Prostate gland (tissue), 2 donors: ENCODE results near the gene PRSS33. TPM values are rescaled to one million over a fixed set of nuclear protein-coding genes. Genes with fewer than 3 reads are reported as not detected.

Experiments used
- DNase-seq: peaks from one replicate; pipeline ENCODE4 v3.0.0-alpha.2; 2019; ENCODE audit warnings: low spot score
- H3K27ac ChIP-seq, 2 donors: fragments of 200-600 bp; sonication (generic); 2 replicates each; pipeline ENCODE4 v1.5.1; 2017 to 2019
- H3K27me3 ChIP-seq: fragments of 200-600 bp; sonication (generic); replicated peaks from 2 replicates; pipeline ENCODE4 v1.5.1; 2019; ENCODE audit not compliant: insufficient read depth
- H3K36me3 ChIP-seq, 2 donors: fragments of 200-600 bp; sonication (generic); 1 replicate in 1 of 2; 2 replicates in 1 of 2; pipeline versions ENCODE4 v1.5.1 to v1.8.1; 2017 to 2019
- H3K4me1 ChIP-seq: fragments of 200-600 bp; sonication (generic); replicated peaks from 2 replicates; pipeline ENCODE4 v1.5.1; 2019
- H3K4me3 ChIP-seq, 2 donors: fragments of 200-600 bp; sonication (generic); 2 replicates each; pipeline ENCODE4 v1.5.1; 2017 to 2019
- H3K9me3 ChIP-seq: fragments of 200-600 bp; sonication (generic); 2 replicates; pipeline ENCODE4 v1.5.1; 2017
- CTCF ChIP-seq, 4 experiments: fragments of 200-600 bp in 2 of 4; fragments of 450-650 bp in 2 of 4; sonication (generic) in 2 of 4; IDR thresholded peaks; 1 replicate in 3 of 4; 2 replicates in 1 of 4; pipeline ENCODE4 v1.5.1; 2016 to 2019; ENCODE audit warnings: antibody characterized with exemption in 4 of 4, mild to moderate bottlenecking in 2 of 4, moderate library complexity in 2 of 4
- POLR2A ChIP-seq: fragments of 450-650 bp; IDR thresholded peaks from one replicate; pipeline ENCODE4 v1.6.1; 2016; ENCODE audit warnings: antibody characterized with exemption, mild to moderate bottlenecking
- POLR2AphosphoS5 ChIP-seq: sonication (generic); formaldehyde crosslinking; IDR thresholded peaks from one replicate; pipeline ENCODE4 v1.6.1; 2017; ENCODE audit warnings: antibody characterized with exemption
- WGBS: methylation state at CpG from one replicate; pipeline ENCODE4 v1.1.5; 2018; 5-methylcytosine and 5-hydroxymethylcytosine counted together
- intact Hi-C: fragments of 100-400 bp; cut with DNase I; formaldehyde crosslinking; loops from one replicate; pipeline ENCODE4 v1.14.2; 2022
- total RNA-seq, 2 donors: library from RNA; depleted of rRNA; stranded (reverse); fragments of >200 nt; gene quantifications; one replicate each; pipeline ENCODE4 v1.1.0, GENCODE V29; 2016

PRSS33 gene
- total RNA-seq, 2 donors from 2014 or later, result not detected

GRCh38 chr16:2770057-2770951 lies 17.1 kb downstream of the PRSS33 start:
- TF ChIP-seq POLR2AphosphoS5 (no peak), CTCF (IDR thresholded peaks at IDR 0.05) (no peak), POLR2A (no peak)
- Histone ChIP-seq H3K27ac (no peak overlapping the region), H3K4me3 (no peak overlapping the region), H3K4me1 (no peaks in the 10 kb centered on the region), H3K27me3 (no peaks in the 10 kb centered on the region), H3K36me3 (peaks cover 33 to 51% of the 10 kb centered on the region in 2 donors), H3K9me3 (no peaks in the 10 kb centered on the region)
- no peak for DNase-seq
- 72% methylated on average over 26 of the region's 32 CpGs for WGBS
- intact Hi-C loops, result no loop called here

- 67% methylated on average over 14 of the region's 14 CpGs for WGBS
- Histone ChIP-seq H3K4me3 (no peak overlapping the region), H3K27me3 (no peaks in the 10 kb centered on the region), H3K36me3 (peaks cover 33 to 57% of the 10 kb centered on the region in 2 donors), H3K9me3 (no peaks in the 10 kb centered on the region), H3K4me1 (no peaks in the 10 kb centered on the region), H3K27ac (no peak overlapping the region)
- TF ChIP-seq CTCF (IDR thresholded peaks at IDR 0.05) (no peak), POLR2A (no peak), POLR2AphosphoS5 (no peak)
- DNase-seq, result no peak
- intact Hi-C loops, result no loop called here
These were observed 17.7 kb downstream of the PRSS33 start for GRCh38 chr16:2769675-2770056.

- Histone ChIP-seq H3K4me1 (no peaks in the 10 kb centered on the region), H3K36me3 (peaks cover 33 to 60% of the 10 kb centered on the region in 2 donors), H3K9me3 (no peaks in the 10 kb centered on the region), H3K4me3 (no peak overlapping the region), H3K27me3 (no peaks in the 10 kb centered on the region), H3K27ac (no peak overlapping the region)
- intact Hi-C loops, result no loop called here
- no peak for DNase-seq
- TF ChIP-seq POLR2AphosphoS5 (no peak), POLR2A (no peak), CTCF (IDR thresholded peaks at IDR 0.05) (no peak)
- 83% methylated on average over 11 of the region's 11 CpGs for WGBS
These were observed 18.2 kb downstream of the PRSS33 start for GRCh38 chr16:2769100-2769529.

GRCh38 chr16:2768403-2769089 lies 18.8 kb downstream of the PRSS33 start:
- TF ChIP-seq CTCF (IDR thresholded peaks at IDR 0.05) (no peak), POLR2AphosphoS5 (no peak), POLR2A (no peak)
- WGBS, result 74% methylated on average over 17 of the region's 17 CpGs
- H3K27me3 ChIP-seq, result no peaks in the 10 kb centered on the region
- no peaks in the 10 kb centered on the region for H3K4me1 ChIP-seq
- DNase-seq, result no peak
- H3K4me3 ChIP-seq, result no peak overlapping the region
- no peak overlapping the region for H3K27ac ChIP-seq
- no peaks in the 10 kb centered on the region for H3K9me3 ChIP-seq
- intact Hi-C loops, result no loop called here
- H3K36me3 ChIP-seq, result peaks cover 33 to 65% of the 10 kb centered on the region in 2 donors
